A549 (cell line): Measurements from ENCODE around the gene HRH1. TPM values are rescaled to one million over a fixed set of nuclear protein-coding genes. Genes with fewer than 3 reads are reported as not detected.

ENCODE experiments used
- ATAC-seq, 2 experiments: fragments of 200-7000 bp in 1 of 2; fragments of >200 bp in 1 of 2; cut with Nextera tagmentation in 1 of 2; cut with Tn5 transposase in 1 of 2; 3 replicates each; pipeline versions ENCODE4 v1.8.0 to v1.9.1; 2018 to 2020; ENCODE audit warnings: mild to moderate bottlenecking in 1 of 2, moderate library complexity in 1 of 2
- CTCF ChIA-PET: fragments of 300-600 bp; sonication (Branson Sonifier 250); formaldehyde crosslinking; extraction: SDS; loops from one replicate; lab custom pipeline; 2021; ENCODE audit warnings: antibody characterized with exemption, inconsistent platforms; lab: Yijun Ruan, JAX
- POLR2A ChIA-PET: fragments of 350-600 bp; formaldehyde crosslinking; extraction: SDS; loops from one replicate; lab custom pipeline; 2021; ENCODE audit warnings: antibody characterized with exemption, inconsistent platforms; lab: Yijun Ruan, JAX
- DNase-seq, 2 experiments: peaks; one replicate each; pipeline versions ENCODE4 v3.0.0 to v3.0.0-alpha.2; 2011 to 2016; ENCODE audit warnings: low read depth in 1 of 2, low spot score in 1 of 2
- FAIRE-seq: peaks from 2 replicates; lab custom pipeline; 2011; peaks lifted over from hg19 to GRCh38; lab: Jason Lieb, UNC
- H3K27ac ChIP-seq, 2 experiments: fragments of >200 bp; sonication (Bioruptor Twin); formaldehyde crosslinking; 3 replicates each; pipeline ENCODE4 v1.5.1; 2016 to 2017
- H3K4me1 ChIP-seq: fragments of >200 bp; sonication (Bioruptor Twin); formaldehyde crosslinking; 3 replicates; pipeline ENCODE4 v1.6.1; 2016
- H3K4me2 ChIP-seq: fragments of >200 bp; sonication (Bioruptor Twin); formaldehyde crosslinking; 3 replicates; pipeline ENCODE4 v1.6.1; 2016
- H3K4me3 ChIP-seq: fragments of >200 bp; sonication (Bioruptor Twin); formaldehyde crosslinking; 3 replicates; pipeline ENCODE4 v1.5.1; 2016
- H3K9me3 ChIP-seq: fragments of >200 bp; sonication (Bioruptor Twin); formaldehyde crosslinking; 3 replicates; pipeline ENCODE4 v1.6.1; 2016
- ATOH8 ChIP-seq: fragments of 250-450 bp; sonication (Bioruptor Pico); IDR thresholded peaks from 2 replicates; pipeline ENCODE4 v1.5.0; 2020; ENCODE audit warnings: low read depth, mild to moderate bottlenecking, moderate library complexity
- CBX8 ChIP-seq: fragments of 200-600 bp; sonication (generic); IDR thresholded peaks from 2 replicates; pipeline ENCODE4 v1.6.1; 2016
- CHD2 ChIP-seq: fragments of 150-350 bp; IDR thresholded peaks from 2 replicates; pipeline ENCODE4 v1.6.1; 2014; ENCODE audit warnings: low read length; ENCODE audit not compliant: partially characterized antibody
- CHD4 ChIP-seq: fragments of 200-600 bp; sonication (generic); IDR thresholded peaks from 2 replicates; pipeline ENCODE4 v1.6.1; 2016; ENCODE audit warnings: antibody characterized with exemption, mild to moderate bottlenecking, borderline replicate concordance
- EHF ChIP-seq: fragments of 250-450 bp; sonication (Bioruptor Pico); IDR thresholded peaks from 2 replicates; pipeline ENCODE4 v1.5.0; 2020; ENCODE audit warnings: mild to moderate bottlenecking
- HOXA7 ChIP-seq: fragments of 250-450 bp; sonication (Bioruptor Pico); IDR thresholded peaks from 2 replicates; pipeline ENCODE4 v1.5.0; 2020; ENCODE audit warnings: mild to moderate bottlenecking, moderate library complexity
- JUN ChIP-seq, 2 experiments: fragments of >200 bp; sonication (Bioruptor Twin); formaldehyde crosslinking; IDR thresholded peaks; 2 replicates in 1 of 2; 3 replicates in 1 of 2; pipeline ENCODE4 v1.6.1; 2016 to 2017
- MYC ChIP-seq: IDR thresholded peaks from 2 replicates; pipeline ENCODE4 v1.6.1; 2012; ENCODE audit warnings: mild to moderate bottlenecking, inconsistent platforms, low read length, improper control_type of control experiment, borderline replicate concordance
- NFE2L2 ChIP-seq: fragments of 150-350 bp; conservative IDR thresholded peaks from 2 replicates; pipeline ENCODE4 v1.6.1; 2014; ENCODE audit warnings: low read length
- NPAS2 ChIP-seq: fragments of 250-450 bp; sonication (Bioruptor Pico); IDR thresholded peaks from 2 replicates; pipeline ENCODE4 v1.8.0; 2022; ENCODE audit warnings: mild to moderate bottlenecking, moderate library complexity, borderline replicate concordance
- NR3C1 ChIP-seq: fragments of >200 bp; sonication (Bioruptor Twin); formaldehyde crosslinking; IDR thresholded peaks from 3 replicates; pipeline ENCODE4 v1.6.1; 2017
- POLR2AphosphoS2 ChIP-seq: conservative IDR thresholded peaks from 2 replicates; pipeline ENCODE4 v1.6.1; 2012; ENCODE audit warnings: low read length, improper control_type of control experiment, inconsistent platforms
- TFCP2L1 ChIP-seq: fragments of 250-450 bp; sonication (Bioruptor Pico); IDR thresholded peaks from 2 replicates; pipeline ENCODE4 v1.5.0; 2021; ENCODE audit warnings: mild to moderate bottlenecking
- ZNF302 ChIP-seq: fragments of 250-450 bp; sonication (Bioruptor Pico); IDR thresholded peaks from 2 replicates; pipeline ENCODE4 v1.9.0; 2021; ENCODE audit warnings: inconsistent platforms, mild to moderate bottlenecking, moderate library complexity
- ZSCAN20 ChIP-seq: fragments of 250-450 bp; sonication (Bioruptor Pico); IDR thresholded peaks from 2 replicates; pipeline ENCODE4 v1.8.0; 2022; ENCODE audit warnings: mild to moderate bottlenecking, moderate library complexity
- WGBS: methylation state at CpG from one replicate; pipeline ENCODE4 v1.1.6; 2017; ENCODE audit errors: missing lambda C conversion rate; 5-methylcytosine and 5-hydroxymethylcytosine counted together
- polyA plus RNA-seq, 4 experiments: library from polyadenylated mRNA; depleted of rRNA in 3 of 4; stranded (reverse); fragments of >200 nt; fragmentation: RNase III in 1 of 4; extraction: RNeasy Plus Mini Kit Qiagen cat#74134 plus additional on column Dnase treatment in 1 of 4; gene quantifications; 2 replicates in 3 of 4; 3 replicates in 1 of 4; pipeline ENCODE4 v1.2.3, GENCODE V29; 2011 to 2017
- TF ChIP-seq, protein P1 (sequence below): IDR thresholded peaks from 2 replicates; pipeline ENCODE4 v1.6.1; 2012; ENCODE audit warnings: low read depth, borderline replicate concordance
- TF ChIP-seq, protein P2 (sequence below): fragments of 150-350 bp; IDR thresholded peaks from 2 replicates; pipeline ENCODE4 v1.6.1; 2014; ENCODE audit warnings: low read depth, mild to moderate bottlenecking, low read length

HRH1 gene
- polyA plus RNA-seq, 2 of the 4 experiments (the other 2 are of a cell fraction) = 4.2 TPM

DNA sequence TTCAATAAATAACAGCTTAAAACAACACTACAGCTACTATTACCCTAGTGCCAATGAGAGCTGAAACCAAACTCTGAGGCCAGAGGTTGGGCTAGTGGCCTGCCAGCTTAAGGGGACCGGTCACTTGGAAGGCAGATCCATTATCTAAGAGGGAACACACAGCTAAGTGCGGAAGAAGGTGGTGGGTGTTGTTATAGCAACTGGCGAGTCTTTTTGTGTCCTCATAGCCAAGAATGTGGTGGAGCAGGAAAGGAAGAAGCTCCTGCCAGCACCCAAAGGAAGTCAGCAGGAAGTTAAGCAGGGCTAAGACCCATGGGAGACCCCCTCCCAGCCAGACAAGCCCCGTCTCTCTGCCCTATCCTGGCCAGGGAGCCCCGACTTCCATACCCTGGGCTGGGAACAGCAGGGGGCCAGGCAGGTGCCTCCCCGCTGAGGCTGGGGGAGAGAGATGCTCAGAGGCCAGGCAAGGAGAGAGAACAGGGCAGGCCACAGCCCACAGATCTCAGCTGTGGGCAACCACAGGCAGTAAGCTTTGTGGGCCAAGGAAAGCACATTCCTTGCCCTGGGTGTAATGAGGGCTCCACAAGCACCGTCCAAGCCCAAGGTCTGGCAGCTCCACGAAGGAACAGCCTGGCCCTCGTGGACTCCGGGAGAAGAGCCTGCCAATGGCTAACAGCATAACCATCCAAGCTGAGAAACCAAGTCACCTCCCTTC lies 34.0 kb upstream of the HRH1 start:
- H3K4me1 ChIP-seq = no peaks in the 10 kb centered on the region
- H3K27ac ChIP-seq = no peak overlapping the region
- POLR2A ChIA-PET = no interaction called here
- peaks cover 15% of the 10 kb centered on the region for H3K9me3 ChIP-seq
- FAIRE-seq = no peak
- no peak overlapping the region for H3K4me2 ChIP-seq
- no peak for ATAC-seq
- CTCF ChIA-PET = interaction anchor here (0.6 to 4.6 kb wide), 4 partner anchors 24 to 84 kb away, joined by 3 to 18 read pairs (median 4); no protein-coding TSS in a partner anchor
- WGBS = 59% methylated on average over 9 of the region's 10 CpGs
- TF ChIP-seq CHD4 (no peak), MYC (no peak), TFCP2L1 (CRISPR knock-in tag) (no peak), ZSCAN20 (CRISPR knock-in tag) (no peak), HOXA7 (no peak)
- TF ChIP-seq, protein P1, sequence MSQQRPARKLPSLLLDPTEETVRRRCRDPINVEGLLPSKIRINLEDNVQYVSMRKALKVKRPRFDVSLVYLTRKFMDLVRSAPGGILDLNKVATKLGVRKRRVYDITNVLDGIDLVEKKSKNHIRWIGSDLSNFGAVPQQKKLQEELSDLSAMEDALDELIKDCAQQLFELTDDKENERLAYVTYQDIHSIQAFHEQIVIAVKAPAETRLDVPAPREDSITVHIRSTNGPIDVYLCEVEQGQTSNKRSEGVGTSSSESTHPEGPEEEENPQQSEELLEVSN = no peak
- no peak for DNase-seq
- H3K4me3 ChIP-seq = no peak overlapping the region

GRCh38 chr3:11126653-11127052 lies 27.6 kb upstream of the HRH1 start:
- ATAC-seq (peak in 1 of 2 experiments; percentile 35; a peak in 2 of 6 replicates), FAIRE-seq (no peak), DNase-seq (no peak)
- WGBS = 70% methylated on average over 10 of the region's 10 CpGs
- CTCF ChIA-PET = no interaction called here
- H3K9me3 ChIP-seq = peaks cover 15% of the 10 kb centered on the region
- H3K4me3 ChIP-seq = no peak overlapping the region
- H3K4me1 ChIP-seq = no peaks in the 10 kb centered on the region
- no peak for TF ChIP-seq NFE2L2
- no peak for TF ChIP-seq ATOH8 (CRISPR knock-in tag)
- no peak for TF ChIP-seq CBX8
- TF ChIP-seq NPAS2 (CRISPR knock-in tag) = no peak
- TF ChIP-seq, protein P2, sequence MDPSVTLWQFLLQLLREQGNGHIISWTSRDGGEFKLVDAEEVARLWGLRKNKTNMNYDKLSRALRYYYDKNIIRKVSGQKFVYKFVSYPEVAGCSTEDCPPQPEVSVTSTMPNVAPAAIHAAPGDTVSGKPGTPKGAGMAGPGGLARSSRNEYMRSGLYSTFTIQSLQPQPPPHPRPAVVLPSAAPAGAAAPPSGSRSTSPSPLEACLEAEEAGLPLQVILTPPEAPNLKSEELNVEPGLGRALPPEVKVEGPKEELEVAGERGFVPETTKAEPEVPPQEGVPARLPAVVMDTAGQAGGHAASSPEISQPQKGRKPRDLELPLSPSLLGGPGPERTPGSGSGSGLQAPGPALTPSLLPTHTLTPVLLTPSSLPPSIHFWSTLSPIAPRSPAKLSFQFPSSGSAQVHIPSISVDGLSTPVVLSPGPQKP = no peak
- TF ChIP-seq ZNF302 (CRISPR knock-in tag) = no peak
- TF ChIP-seq NR3C1 = no peak
- no peak for TF ChIP-seq ZSCAN20 (CRISPR knock-in tag)
- TF ChIP-seq CHD2 = no peak
- TF ChIP-seq EHF (CRISPR knock-in tag) = no peak
- no peak overlapping the region for H3K4me2 ChIP-seq
- H3K27ac ChIP-seq = no peak overlapping the region
- POLR2A ChIA-PET = no interaction called here

DNA sequence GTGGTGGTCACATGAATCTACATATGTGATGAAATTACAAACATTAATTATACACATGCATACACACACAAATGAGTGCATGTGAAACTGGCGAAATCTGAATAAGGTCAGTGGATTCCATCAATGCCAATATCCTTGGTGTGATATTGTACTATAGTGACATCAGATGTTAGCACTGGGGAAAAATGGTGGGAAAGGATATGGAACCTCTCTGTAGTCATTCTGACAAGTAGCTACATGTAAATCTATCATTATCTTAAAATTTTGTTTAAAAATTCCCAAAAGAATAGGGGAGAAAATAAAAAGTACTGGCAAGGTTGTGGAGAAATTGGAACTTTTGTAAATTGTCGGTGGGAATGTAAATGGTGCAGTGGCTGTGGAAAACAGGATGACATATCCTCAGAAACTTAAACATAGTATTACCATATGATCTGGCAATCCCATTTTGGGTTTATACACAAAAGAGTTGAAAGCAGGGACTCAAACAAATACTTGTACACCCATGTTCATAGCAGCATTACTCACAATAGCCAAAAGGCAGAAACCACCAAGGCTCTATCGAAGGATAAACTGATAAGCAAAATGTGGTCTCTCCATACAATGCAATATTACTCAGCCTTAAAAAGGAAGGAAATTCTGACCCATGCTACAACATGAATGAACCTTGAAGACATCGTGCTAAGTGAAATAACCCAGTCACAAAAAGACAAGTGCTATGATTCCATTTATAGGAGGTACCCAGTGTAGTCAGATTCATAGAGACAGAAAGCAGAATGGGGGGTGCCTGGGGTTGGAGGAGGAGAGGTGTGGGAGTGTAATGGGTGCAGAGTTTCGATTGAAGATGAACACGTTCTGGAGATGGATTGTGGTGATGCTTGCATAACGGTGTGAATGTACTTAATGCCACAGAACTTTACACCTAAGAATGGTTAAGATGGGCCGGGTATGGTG lies 25.3 kb upstream of the HRH1 start:
- Histone ChIP-seq H3K27ac (no peak overlapping the region), H3K4me2 (no peak overlapping the region), H3K4me3 (no peak overlapping the region), H3K9me3 (peaks cover 3% of the 10 kb centered on the region; the same call in 2 of the 3 replicates), H3K4me1 (no peaks in the 10 kb centered on the region; the same call in 2 of the 3 replicates)
- TF ChIP-seq TFCP2L1 (CRISPR knock-in tag) (no peak), POLR2AphosphoS2 (no peak), JUN (IDR thresholded peaks at IDR 0.05) (no peak)
- DNase-seq (no peak), FAIRE-seq (no peak), ATAC-seq (no peak)
- CTCF ChIA-PET = no interaction called here
- WGBS = 64% methylated on average over 8 of the region's 8 CpGs
- POLR2A ChIA-PET = no interaction called here
